ENCODE data around the gene FIG4. TPM values are rescaled to one million over a fixed set of nuclear protein-coding genes. Genes with fewer than 3 reads are reported as not detected.
"Not testable (repeated sequence)": the region's sequence is repeated elsewhere in the genome, so short reads cannot be mapped to it uniquely, and the experiment has no call there.

FIG4 gene
- total and polyA plus RNA-seq, 12 donors: 9.2 to 25.4 (median 17.8) TPM

- Histone ChIP-seq H3K27me3 (no peaks in the 10 kb centered on the region), H3K4me3 (no peak overlapping the region), H3K36me3 (replicated peaks in 1 of 2) (no peaks in the 10 kb centered on the region), H3K4me1 (replicated peaks in 1 of 2) (no peaks in the 10 kb centered on the region), H3K9me3 (replicated peaks in 1 of 3) (no peaks in the 10 kb centered on the region), H3K27ac (no peak overlapping the region)
- no peak for DNase-seq
- intact Hi-C loops (cut with DNase I): no loop called here
- TF ChIP-seq CTCF (IDR thresholded peaks at IDR 0.05) (no peak), POLR2A (IDR thresholded peaks at IDR 0.05) (no peak)
- 87 to 89% (median 88%) methylated on average over 2 of the region's 2 CpGs for WGBS, 4 donors
Observed at GRCh38 chr6:109853951-109854350, 162.9 kb downstream of the FIG4 start.

- Histone ChIP-seq H3K4me3 (no peak overlapping the region), H3K36me3 (replicated peaks in 1 of 2) (no peaks in the 10 kb centered on the region), H3K27ac (no peak overlapping the region), H3K27me3 (no peaks in the 10 kb centered on the region), H3K4me1 (replicated peaks in 1 of 2) (no peaks in the 10 kb centered on the region), H3K9me3 (replicated peaks in 1 of 3) (no peaks in the 10 kb centered on the region)
- no peak for TF ChIP-seq POLR2A (IDR thresholded peaks at IDR 0.05)
- TF ChIP-seq CTCF (IDR thresholded peaks at IDR 0.05): no peak
- no peak for DNase-seq
- intact Hi-C loops (cut with DNase I): no loop called here
- WGBS, 4 donors: 86 to 92% (median 89%) methylated on average over 8 of the region's 8 CpGs
Observed at GRCh38 chr6:109854541-109855308, 163.6 kb downstream of the FIG4 start.

GRCh38 chr6:109855476-109856040 is 164.5 kb downstream of the FIG4 start:
- H3K4me1 ChIP-seq (replicated peaks in 1 of 2); H3K4me3 ChIP-seq; intact Hi-C loops (cut with DNase I); DNase-seq; H3K27me3 ChIP-seq; H3K9me3 ChIP-seq (replicated peaks in 1 of 3); H3K27ac ChIP-seq; H3K36me3 ChIP-seq (replicated peaks in 1 of 2): not testable (repeated sequence)
- WGBS, 4 donors: 90 to 94% (median 92%) methylated on average over 9 of the region's 9 CpGs

GRCh38 chr6:109861946-109862345 is 170.8 kb downstream of the FIG4 start:
- Histone ChIP-seq H3K27me3 (no peaks in the 10 kb centered on the region), H3K27ac (no peak overlapping the region), H3K4me3 (no peak overlapping the region), H3K4me1 (replicated peaks in 1 of 2) (no peaks in the 10 kb centered on the region), H3K36me3 (replicated peaks in 1 of 2) (no peaks in the 10 kb centered on the region), H3K9me3 (replicated peaks in 1 of 3) (no peaks in the 10 kb centered on the region)
- TF ChIP-seq POLR2A (IDR thresholded peaks at IDR 0.05) (no peak), CTCF (IDR thresholded peaks at IDR 0.05) (no peak)
- no peak for DNase-seq
- intact Hi-C loops (cut with DNase I): no loop called here

- Histone ChIP-seq H3K4me3 (no peak overlapping the region), H3K27ac (no peak overlapping the region), H3K36me3 (replicated peaks in 1 of 2) (no peaks in the 10 kb centered on the region), H3K27me3 (no peaks in the 10 kb centered on the region), H3K9me3 (replicated peaks in 1 of 3) (no peaks in the 10 kb centered on the region), H3K4me1 (replicated peaks in 1 of 2) (peaks cover 0 to 9% of the 10 kb centered on the region in 2 donors)
- WGBS, 4 donors: 86 to 88% (median 88%) methylated on average over 2 of the region's 2 CpGs
- DNase-seq: no peak
- intact Hi-C loops (cut with DNase I): no loop called here
- TF ChIP-seq POLR2A (IDR thresholded peaks at IDR 0.05) (no peak), CTCF (IDR thresholded peaks at IDR 0.05) (no peak)
Observed at GRCh38 chr6:109864050-109864449, 173.0 kb downstream of the FIG4 start.
